GM12865 (cell line): ENCODE data around the gene SHF.
"Not testable (repeated sequence)": the region's sequence is repeated elsewhere in the genome, so short reads cannot be mapped to it uniquely, and the experiment has no call there.

ENCODE experiments used
- DNase-seq: peaks from one replicate; pipeline ENCODE4 v3.0.0; 2010; ENCODE audit warnings: low read depth
- H3K4me3 ChIP-seq: 2 replicates; pipeline ENCODE4 v1.5.1; 2011; ENCODE audit warnings: mild to moderate bottlenecking, low read depth, low read length, control low read depth
- CTCF ChIP-seq: IDR thresholded peaks from 2 replicates; pipeline ENCODE4 v1.5.1; 2011; ENCODE audit warnings: low read length, control low read depth, low read depth, inconsistent platforms; ENCODE audit not compliant: insufficient read depth; ENCODE audit errors: missing control alignments

Gene SHF

GRCh38 chr15:45187894-45188830, at the start of gene SHF:
TSS of gene SHF (minus strand) at chr15:45187966. CDS start at chr15:45187951, 15 bp downstream.
- H3K4me3 ChIP-seq: peak within 1 kb of the TSS; percentile 50
- peak; percentile 43 for DNase-seq
- TF ChIP-seq CTCF: no peak

GRCh38 chr15:45236806-45237205, 49.0 kb upstream of the SHF start:
- DNase-seq, H3K4me3 ChIP-seq: not testable (repeated sequence)

DNA sequence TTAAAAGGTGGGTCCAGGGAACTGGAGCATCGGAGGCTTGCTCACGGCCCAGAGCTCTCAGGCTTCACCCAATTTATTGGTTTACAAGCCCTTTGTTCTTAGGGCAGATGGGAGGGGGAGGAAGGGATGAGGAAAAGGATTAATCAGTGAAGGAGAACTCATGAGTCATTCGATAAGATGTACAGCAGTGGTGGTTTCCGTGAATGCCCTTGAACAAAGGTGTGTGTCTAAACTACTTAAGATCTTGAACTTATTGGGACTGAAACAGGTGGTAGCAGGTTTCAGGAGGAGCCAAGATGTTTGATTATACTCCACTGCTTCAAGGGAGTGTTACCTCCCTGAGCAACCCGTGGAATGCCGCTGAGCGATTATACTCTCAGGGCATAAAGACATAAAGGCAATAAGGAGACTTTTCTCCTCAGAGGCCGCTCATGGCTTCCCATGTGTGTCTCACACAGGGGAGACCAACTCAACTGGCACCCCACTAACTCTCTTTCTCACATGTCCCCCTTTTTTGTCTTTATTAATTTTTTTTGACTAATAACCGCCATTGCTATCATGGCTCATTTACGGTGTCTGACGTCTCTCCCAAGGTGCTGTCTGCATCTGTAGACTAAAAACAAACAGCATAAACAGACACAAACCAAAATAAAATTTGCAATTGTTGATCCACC, 46.9 kb upstream of the SHF start:
- TF ChIP-seq CTCF: no peak
- DNase-seq: no peak

GRCh38 chr15:45231864-45232562, 44.2 kb upstream of the SHF start:
- no peak for TF ChIP-seq CTCF
- no peak overlapping the region for H3K4me3 ChIP-seq
- no peak for DNase-seq

More for the DNA sequence above, 46.9 kb upstream of the SHF start:
- no peak overlapping the region for H3K4me3 ChIP-seq

GRCh38 chr15:45231132-45231531, 43.4 kb upstream of the SHF start:
- TF ChIP-seq CTCF: no peak
- no peak for DNase-seq

GRCh38 chr15:45230245-45230965, 42.6 kb upstream of the SHF start:
- DNase-seq: no peak
- no peak overlapping the region for H3K4me3 ChIP-seq
- no peak for TF ChIP-seq CTCF

More at GRCh38 chr15:45231132-45231531, 43.4 kb upstream of the SHF start:
- H3K4me3 ChIP-seq: no peak overlapping the region
